OCI-LY7 (cell line): Measurements from ENCODE around the gene SAMM50.

Experiments used
- CTCF ChIP-seq: fragments of 200-600 bp; sonication (generic); conservative IDR thresholded peaks from 2 replicates; pipeline ENCODE4 v1.5.1; 2014; ENCODE audit warnings: mild to moderate bottlenecking, antibody characterized with exemption, low read length, moderate library complexity, mixed read lengths
- EZH2phosphoT487 ChIP-seq: fragments of 200-600 bp; sonication (generic); IDR thresholded peaks from 2 replicates; pipeline ENCODE4 v1.6.1; 2018; ENCODE audit warnings: low read depth, borderline replicate concordance, mild to moderate bottlenecking, mixed run types, antibody characterized with exemption, low read length, moderate library complexity, mixed read lengths

DNA sequence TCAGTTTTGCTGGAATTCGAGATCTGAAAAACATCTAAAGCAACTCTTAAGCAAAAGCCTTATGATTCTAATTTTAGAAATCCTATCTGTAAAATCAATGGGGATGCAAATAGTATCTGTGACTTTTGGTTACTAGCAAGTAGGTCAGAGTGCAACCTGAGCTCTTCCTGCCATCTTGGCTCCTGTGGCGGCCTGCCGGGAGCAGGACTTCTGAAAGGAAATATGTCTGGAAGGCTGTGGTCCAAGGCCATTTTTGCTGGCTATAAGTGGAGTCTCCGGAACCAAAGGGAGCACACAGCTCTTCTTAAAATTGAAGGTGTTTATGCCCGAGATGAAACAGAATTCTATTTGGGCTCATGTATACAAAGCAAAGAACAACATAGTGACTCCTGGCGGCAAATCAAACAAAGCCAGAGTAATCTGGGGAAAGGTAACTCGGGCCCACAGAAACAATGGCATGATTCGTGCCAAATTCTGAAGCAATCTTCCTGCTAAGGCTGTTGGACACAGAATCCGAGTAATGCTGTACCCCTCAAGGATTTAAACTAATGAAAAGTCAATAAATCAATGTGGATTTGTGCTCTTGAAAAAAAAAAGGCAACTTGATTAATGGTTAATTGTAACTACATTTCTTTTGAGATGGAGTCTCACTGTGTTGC is 1.7 kb downstream of the SAMM50 start:
- no peak for TF ChIP-seq CTCF
- no peak for TF ChIP-seq EZH2phosphoT487
